GM19438 (cell line): Measurements from ENCODE around the gene GNAS-AS1.

Experiments used
- ATAC-seq: cut with Tn5 transposase; IDR thresholded peaks from one replicate; pipeline ENCODE4 v1.9.1; 2021; ENCODE audit warnings: low read depth; ENCODE audit not compliant: unreplicated experiment

GNAS-AS1 gene

DNA sequence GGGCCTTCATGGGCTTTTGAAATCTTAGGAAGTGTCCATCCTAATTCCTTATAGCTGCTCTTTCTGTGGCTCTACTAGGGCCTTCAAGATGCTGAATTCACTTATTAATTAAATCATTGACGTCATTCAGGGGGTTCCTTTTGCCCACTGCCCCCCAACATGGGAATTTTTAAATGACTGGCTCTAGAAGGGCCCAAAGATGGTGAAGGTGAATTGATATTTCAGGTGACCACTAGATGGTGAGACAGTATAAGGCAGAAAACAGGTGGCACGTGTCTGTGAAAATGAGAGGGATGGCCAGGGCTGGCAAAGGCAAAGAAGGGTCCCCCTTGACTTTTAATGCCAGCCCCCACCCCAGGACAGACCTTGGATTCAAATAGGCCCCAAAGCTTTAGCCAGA is 13.6 kb upstream of the GNAS-AS1 start:
- ATAC-seq = no peak

GRCh38 chr20:58863044-58863790 is 12.5 kb upstream of the GNAS-AS1 start:
- no peak for ATAC-seq

- no peak for ATAC-seq
Observed at GRCh38 chr20:58855506-58856389, 5.0 kb upstream of the GNAS-AS1 start.

DNA sequence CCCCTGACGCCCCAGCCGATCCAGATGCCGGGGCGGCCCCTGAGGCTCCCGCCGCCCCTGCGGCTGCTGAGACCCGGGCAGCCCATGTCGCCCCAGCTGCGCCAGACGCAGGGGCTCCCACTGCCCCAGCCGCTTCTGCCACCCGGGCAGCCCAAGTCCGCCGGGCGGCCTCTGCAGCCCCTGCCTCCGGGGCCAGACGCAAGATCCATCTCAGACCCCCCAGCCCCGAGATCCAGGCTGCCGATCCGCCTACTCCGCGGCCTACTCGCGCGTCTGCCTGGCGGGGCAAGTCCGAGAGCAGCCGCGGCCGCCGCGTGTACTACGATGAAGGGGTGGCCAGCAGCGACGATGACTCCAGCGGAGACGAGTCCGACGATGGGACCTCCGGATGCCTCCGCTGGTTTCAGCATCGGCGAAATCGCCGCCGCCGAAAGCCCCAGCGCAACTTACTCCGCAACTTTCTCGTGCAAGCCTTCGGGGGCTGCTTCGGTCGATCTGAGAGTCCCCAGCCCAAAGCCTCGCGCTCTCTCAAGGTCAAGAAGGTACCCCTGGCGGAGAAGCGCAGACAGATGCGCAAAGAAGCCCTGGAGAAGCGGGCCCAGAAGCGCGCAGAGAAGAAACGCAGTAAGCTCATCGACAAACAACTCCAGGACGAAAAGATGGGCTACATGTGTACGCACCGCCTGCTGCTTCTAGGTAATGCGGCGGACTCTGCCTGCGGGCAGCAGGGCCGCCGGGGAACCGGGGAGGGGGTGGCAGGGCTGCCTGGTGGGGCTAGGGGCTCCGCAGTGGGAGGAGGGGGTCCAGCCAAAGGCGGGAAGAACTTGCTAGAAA is 4.2 kb upstream of the GNAS-AS1 start:
- ATAC-seq = no peak

DNA sequence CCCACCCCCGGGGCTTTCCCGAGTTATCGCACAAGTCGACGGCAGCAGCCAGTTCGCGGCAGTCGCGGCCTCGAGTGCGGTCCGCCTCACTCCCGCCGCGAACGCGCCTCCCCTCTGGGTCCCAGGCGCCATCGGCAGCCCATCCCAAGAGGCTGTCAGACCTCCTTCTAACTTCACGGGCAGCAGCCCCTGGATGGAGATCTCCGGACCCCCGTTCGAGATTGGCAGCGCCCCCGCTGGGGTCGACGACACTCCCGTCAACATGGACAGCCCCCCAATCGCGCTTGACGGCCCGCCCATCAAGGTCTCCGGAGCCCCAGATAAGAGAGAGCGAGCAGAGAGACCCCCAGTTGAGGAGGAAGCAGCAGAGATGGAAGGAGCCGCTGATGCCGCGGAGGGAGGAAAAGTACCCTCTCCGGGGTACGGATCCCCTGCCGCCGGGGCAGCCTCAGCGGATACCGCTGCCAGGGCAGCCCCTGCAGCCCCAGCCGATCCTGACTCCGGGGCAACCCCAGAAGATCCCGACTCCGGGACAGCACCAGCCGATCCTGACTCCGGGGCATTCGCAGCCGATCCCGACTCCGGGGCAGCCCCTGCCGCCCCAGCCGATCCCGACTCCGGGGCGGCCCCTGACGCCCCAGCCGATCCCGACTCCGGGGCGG is 3.4 kb upstream of the GNAS-AS1 start:
- no peak for ATAC-seq

- no peak for ATAC-seq
Observed at GRCh38 chr20:58853466-58853865, 2.8 kb upstream of the GNAS-AS1 start.

GRCh38 chr20:58852543-58853271 is 2.0 kb upstream of the GNAS-AS1 start, which contains the start of gene GNAS:
GNAS (plus strand) TSS chr20:58852716.
- ATAC-seq = no peak

- no peak for ATAC-seq
Observed at GRCh38 chr20:58851969-58852458, 1.3 kb upstream of the GNAS-AS1 start.

DNA sequence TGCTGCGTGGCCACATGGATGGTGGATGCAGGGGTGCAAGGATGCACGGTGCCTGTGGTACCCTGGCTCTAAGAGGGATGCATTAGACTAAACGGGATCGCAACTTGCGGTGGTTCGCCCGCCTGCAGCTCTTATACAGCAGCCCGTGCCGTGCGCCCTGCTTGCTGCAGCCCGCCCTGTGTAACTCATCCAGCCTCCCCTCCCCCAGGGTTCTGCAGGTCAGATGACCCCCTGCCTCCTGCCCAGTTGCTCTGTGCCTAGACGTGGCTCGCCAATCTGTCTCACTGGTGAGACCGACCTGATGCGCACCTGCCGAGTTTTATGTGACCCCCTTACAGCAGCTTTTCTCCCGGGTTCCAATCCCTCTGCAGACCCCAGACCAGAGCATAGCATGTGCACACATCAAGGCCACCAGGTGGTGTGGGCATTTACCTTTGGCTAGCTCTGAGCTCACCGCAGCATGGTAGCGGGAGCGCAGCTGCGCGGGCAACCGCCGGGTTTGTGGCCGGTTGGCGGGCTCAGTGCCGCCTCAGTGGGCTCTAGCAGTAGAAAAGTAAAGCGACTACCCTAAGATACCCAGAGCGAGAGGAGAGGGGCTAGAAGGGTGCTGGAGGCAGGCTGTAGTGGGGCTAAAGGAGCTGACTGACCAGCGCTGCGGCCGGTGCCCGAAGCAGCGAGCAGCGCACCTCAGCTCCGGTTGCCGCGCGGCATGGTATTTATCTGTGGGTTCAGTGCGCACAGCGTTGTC is 693 bp upstream of the GNAS-AS1 start:
- ATAC-seq = no peak

- ATAC-seq = no peak
Observed at GRCh38 chr20:58847463-58847862, 3.2 kb downstream of the GNAS-AS1 start.

- no peak for ATAC-seq
Observed at GRCh38 chr20:58845706-58846105, 5.0 kb downstream of the GNAS-AS1 start.

- ATAC-seq = no peak
Observed at GRCh38 chr20:58843128-58843556, 7.6 kb downstream of the GNAS-AS1 start.

GRCh38 chr20:58842276-58842675 is 8.4 kb downstream of the GNAS-AS1 start:
- ATAC-seq = no peak

- ATAC-seq = no peak
Observed at GRCh38 chr20:58841539-58842264, 9.0 kb downstream of the GNAS-AS1 start.

GRCh38 chr20:58840816-58841538 is 9.7 kb downstream of the GNAS-AS1 start:
- no peak for ATAC-seq

DNA sequence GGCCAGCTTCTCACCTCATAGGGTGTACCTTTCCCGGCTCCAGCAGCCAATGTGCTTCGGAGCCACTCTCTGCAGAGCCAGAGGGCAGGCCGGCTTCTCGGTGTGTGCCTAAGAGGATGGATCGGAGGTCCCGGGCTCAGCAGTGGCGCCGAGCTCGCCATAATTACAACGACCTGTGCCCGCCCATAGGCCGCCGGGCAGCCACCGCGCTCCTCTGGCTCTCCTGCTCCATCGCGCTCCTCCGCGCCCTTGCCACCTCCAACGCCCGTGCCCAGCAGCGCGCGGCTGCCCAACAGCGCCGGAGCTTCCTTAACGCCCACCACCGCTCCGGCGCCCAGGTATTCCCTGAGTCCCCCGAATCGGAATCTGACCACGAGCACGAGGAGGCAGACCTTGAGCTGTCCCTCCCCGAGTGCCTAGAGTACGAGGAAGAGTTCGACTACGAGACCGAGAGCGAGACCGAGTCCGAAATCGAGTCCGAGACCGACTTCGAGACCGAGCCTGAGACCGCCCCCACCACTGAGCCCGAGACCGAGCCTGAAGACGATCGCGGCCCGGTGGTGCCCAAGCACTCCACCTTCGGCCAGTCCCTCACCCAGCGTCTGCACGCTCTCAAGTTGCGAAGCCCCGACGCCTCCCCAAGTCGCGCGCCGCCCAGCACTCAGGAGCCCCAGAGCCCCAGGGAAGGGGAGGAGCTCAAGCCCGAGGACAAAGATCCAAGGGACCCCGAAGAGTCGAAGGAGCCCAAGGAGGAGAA is 10.5 kb downstream of the GNAS-AS1 start:
- no peak for ATAC-seq

- ATAC-seq = no peak
Observed at GRCh38 chr20:58839474-58839874, 11.2 kb downstream of the GNAS-AS1 start.
